GM19463 (cell line): ENCODE measurements around the gene AMER2.

Source experiments
- ATAC-seq: cut with Tn5 transposase; IDR thresholded peaks from one replicate; pipeline ENCODE4 v1.9.1; 2021; ENCODE audit warnings: mild to moderate bottlenecking, moderate library complexity; ENCODE audit not compliant: unreplicated experiment

Gene AMER2, protein sequence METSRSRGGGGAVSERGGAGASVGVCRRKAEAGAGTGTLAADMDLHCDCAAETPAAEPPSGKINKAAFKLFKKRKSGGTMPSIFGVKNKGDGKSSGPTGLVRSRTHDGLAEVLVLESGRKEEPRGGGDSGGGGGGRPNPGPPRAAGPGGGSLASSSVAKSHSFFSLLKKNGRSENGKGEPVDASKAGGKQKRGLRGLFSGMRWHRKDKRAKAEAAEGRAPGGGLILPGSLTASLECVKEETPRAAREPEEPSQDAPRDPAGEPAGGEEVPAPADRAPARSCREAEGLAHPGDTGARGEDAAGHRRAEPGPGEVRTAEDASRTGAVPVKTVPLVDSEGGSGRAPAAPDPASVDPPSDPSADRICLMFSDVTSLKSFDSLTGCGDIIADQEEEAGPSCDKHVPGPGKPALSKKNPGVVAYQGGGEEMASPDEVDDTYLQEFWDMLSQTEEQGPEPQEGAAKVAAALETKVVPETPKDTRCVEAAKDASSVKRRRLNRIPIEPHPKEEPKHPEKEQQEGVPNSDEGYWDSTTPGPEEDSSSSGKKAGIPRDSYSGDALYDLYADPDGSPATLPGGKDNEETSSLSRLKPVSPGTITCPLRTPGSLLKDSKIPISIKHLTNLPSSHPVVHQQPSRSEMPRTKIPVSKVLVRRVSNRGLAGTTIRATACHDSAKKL

DNA sequence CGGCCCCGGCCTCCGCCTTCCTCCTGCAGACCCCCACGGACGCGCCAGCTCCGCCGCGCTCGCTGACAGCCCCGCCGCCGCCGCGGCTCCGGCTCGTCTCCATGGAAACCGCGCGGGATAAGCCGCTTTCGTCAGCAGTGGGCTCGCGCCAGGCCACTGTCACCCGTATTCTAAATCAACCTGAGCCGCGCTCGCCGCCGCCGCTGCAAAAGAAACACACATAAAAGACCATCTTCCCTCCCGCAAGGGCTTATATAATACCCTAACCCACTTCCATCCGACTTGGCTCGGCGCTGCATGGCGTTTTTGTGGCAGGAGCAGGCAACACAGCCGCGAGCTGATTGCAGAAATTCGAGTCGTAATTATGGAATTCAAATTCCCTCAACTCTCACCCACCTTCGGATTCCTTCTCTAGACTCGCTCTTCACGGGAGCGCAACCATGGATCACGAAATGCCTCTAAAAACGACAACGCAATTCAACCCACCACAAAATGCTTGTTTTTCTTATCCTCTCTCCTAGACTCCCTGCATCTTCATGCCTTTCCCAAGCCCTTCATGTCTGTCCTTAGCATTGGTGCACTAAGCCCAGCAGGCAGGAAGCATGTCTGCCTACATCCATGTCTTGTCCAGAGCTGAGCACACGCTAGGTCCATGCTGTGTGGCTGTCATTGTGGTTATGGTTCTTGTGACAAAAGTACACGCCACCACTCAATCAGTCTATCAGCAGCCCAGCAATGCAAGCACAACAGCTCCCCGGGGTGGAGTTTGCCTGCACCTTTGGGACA lies at the start of gene AMER2:
TSS of gene AMER2 (minus strand) at position 772 of the 786 bp plus-strand sequence. CDS start at position 103, 669 bp downstream.
- no peak for ATAC-seq

DNA sequence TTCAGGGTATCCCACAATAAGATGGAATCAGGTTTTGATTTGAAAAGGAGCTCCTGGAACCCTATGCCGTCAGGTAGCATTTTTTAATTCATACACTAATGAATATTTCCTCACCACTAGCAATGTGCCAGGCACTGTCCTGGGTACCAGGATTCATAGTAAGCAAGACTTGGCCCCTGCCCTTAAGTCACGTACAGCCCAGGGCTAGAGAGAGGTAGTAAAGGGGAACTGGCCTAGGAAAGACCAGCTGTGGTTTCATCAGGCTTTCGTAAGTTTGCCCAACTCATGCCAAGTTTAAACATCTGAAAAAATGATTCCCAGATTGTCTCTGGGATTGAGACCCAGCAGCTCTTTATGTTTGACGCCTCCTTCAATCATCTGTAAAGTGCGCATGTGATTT lies 45.9 kb upstream of the AMER2 start:
- no peak for ATAC-seq

DNA sequence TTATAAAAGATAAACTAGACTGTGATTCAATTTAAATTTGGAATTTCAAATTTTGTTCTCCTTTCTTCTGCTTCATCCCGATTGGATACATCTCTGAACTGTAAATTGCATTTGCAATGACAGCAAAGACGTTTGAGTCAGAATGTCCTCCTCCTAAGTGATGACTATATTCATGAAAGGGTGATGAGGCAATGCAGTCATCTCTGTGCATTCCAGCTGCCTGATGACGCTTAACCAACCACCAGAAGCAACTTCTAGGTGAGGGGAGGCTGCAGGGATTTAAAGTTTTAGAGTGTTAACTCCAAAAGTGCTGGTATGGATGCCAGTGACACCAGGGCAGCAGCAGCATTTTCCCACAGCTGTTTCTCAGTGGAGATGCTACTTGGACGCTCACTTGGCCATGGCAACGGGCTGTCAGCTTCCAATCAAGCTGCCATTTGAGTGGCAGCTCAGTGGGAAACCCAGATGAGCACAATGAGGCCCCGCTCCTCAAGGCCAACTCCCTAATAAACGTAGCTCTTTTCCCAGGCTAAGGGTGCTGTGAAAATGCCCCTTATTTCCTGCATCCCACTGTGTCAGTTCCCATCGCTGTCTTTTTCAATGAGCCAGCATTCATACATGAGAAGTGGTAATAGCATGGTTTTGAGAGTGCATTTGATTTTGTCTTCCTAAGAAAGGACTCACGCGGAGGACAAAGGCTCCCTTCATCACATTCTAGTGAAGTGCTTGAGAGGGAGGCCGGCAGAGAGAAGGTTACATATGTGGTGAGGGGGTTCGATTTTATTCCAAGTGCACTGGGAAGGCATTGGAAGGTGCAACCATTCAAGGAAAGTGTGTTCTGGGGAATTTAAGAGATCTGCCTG lies 45.2 kb upstream of the AMER2 start:
- ATAC-seq: no peak

DNA sequence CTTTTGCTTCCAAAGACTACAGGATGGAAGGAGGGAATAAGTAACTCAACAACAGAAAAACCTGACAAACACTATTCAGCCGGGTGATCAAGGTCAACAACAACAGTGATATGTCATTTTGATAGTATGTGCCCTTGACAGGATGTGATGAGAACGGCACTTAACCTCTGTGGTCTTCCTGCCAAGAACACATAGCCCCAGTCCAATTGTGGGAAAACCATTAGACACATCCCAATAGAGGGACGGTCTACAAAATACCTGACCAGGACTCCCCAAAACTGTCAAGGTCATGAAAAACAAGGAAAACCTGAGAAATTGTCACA lies 43.1 kb upstream of the AMER2 start:
- no peak for ATAC-seq

DNA sequence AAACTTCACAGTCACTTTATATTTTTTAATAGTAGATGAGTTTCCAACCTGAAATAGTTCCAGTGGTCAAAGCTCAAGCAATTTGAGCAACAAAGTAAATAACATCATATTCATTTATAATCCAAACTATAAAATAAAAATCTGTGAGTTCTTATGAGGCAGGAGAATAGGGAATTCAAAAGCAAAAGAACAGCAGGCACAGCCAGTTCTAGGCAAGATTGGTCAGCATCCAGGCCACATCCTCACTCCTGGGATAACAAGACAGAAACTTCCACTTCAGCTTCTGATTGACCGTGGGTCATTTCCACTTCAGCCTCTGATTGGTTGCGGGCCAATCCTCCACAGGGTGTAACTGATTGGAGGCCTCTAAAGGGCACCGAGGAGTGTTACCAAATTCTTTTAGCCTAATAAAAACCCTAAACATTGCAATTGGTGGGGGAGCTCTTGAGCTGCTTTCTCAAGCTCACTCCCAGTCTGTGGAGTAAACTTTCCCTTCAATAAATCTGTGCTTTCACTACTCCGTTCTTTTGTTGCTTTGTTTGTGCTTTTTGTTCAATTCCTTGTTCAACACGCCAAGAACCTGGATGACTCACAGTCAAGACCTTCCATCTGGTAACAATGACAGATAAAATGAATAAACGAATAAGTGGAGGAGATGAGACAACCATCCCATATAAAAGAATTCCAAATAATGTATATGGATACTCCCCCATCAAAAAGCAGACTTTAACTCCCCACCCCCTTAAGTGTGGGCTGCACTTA lies 42.6 kb upstream of the AMER2 start:
- ATAC-seq: no peak

DNA sequence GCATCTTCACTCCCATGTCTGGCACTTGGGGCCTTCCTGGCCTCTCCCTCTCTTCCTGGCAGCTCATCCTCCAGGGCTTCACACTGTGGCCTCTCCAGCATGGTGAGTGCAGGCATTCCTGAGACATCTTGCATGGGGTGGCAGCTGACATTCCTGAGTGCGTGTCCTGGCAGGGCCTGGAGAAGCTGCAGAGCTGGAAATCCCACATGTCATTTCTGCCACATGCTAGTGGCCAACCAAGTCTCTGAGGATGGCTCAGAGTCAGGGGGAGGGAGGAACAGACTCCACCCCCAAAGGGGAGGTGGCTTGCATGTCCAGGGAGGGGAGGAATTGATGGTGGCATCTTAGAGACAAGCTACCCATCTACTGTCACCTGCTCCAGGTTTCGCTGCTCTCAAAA lies 41.6 kb upstream of the AMER2 start:
- no peak for ATAC-seq

DNA sequence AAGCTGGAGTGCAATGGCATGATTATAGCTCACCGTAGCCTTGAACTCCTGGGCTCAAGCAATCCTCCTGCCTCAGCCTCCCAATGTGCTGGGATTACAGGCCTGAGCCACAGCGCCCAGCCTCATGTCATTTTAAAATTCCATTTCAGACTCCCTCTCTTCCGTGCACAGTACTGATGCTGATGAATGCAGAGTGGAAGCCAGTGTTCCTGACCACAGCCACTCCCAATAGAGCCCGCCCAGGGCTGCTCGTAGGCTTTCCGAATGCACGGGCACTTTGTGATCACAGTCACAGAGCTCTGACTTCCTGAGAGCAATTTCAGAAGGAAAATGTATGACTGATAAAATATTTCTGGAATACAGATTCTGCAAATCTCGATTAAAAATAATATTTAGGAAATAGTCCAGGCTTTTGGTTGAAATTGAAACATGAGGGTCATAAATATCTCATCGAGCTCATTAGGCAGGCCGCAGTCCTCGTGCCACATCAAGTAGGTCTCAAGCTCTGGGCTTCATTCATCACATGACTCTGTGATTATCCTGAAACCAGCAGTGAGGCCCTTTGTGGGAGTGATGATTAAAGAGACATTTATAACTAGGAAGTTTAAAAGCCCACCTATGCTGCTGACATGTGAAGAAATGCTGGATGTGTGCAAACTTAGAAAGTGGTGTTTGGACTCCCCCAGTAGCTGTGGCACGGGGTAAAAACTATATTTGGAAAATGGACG lies 38.9 kb upstream of the AMER2 start:
- no peak for ATAC-seq

DNA sequence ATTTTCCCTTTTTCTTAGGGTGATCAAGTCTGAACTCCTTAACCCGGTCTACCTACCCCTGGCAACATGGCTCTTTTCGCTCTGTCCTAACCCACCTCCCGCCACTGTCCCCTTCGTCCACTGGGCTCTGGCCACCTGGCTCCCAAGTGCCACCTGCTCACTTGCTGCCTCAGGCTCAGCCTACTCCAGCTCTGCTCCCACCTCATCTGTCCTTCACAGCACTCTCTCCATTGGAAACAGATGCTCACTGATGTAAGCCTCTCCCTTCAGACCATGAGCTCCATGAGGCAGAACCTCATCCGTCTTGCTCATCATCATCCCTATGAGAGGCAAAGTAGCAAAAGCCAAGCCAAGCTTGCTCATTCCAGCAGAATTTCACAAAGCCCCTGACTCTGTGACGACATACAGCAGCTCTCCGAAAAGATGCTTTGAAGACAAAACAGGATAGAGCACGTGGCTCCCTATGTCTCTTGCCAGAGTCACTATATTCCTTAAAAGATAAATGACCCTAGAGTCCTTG lies 35.3 kb upstream of the AMER2 start:
- ATAC-seq: no peak

DNA sequence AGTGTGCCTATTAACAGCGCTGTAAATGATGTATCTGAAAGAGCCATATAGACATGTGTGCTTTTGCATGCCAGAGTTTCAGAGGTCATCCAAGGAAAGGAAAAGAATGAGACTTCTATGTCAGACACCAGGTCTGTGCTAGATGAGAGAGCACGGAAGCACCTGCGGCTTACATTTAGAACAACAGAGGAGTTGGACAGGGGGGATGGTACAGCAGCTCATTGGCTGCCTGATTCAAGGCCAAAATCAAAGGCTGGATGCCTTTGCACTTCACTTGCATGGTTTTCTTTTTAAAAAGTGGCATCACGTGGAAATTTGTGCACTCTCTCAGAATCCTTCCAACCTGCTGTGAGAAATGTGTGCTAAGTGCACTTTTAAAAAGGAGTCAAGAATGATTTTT lies 32.8 kb upstream of the AMER2 start:
- no peak for ATAC-seq

DNA sequence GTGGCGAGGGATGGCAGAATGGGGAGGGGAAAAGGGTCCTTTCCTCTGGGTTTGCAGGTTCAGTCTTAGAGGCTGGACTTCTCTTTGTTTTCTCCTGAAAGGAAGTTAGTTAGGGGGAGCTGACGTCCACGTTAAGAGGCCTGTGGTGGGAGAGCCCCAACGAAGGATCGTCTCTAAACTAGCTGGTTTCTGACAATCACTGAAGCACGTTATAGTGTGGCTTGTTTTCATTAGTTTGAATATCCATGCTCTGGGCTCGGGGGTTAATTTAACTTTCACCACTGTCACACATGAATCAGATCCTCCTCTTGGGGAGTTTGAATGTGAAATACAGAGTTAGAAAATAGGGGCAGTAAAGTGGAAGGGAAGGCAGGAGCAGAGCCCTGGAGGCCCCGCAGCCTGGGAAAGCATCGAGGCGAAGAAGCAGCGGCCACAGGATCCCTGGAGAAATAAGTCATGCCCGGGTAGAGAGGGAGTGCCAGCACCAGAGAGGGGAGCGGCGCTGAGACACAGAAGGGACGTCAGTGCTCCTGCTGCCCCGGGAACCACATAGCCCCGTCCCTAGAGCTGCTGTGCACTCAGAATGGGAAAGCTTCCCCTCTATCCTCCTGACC lies 31.1 kb upstream of the AMER2 start:
- no peak for ATAC-seq

DNA sequence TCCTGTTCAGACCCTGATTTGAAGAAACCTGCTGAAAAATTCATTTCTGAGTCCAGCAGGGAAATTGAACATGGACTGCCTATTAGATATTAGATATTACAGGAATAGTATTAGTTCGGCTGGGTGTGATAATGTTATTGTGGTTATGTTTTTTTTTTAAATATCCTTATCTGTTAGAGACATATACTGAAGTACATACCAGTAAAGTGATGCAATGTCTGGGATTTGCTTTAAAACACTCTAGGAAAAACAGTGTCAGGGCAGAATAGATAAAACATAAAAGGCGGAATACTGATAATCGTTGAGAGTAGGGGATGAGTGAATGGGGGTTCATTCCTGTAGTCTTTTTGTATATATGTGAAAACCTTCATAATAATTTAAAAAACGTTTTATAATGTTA lies 28.7 kb upstream of the AMER2 start:
- no peak for ATAC-seq

DNA sequence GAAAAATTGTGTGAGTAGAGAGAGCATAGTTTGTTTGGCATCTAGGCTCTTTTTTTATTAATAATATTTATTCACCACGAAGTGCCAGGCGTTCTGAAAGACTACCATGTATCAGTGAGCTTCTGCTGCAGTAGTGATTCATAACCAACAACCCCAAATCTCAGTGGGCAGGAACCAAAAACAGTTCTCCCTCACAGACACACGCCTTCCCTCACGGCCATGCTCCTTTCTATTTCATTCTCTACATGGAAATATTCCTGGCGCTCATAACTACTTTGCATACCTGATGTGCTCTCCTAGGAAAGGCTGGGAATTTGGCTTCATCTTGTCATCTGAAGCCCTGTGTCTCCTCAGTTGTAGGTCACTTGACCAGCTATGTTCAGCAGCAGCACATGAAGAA lies 26.6 kb upstream of the AMER2 start:
- no peak for ATAC-seq

DNA sequence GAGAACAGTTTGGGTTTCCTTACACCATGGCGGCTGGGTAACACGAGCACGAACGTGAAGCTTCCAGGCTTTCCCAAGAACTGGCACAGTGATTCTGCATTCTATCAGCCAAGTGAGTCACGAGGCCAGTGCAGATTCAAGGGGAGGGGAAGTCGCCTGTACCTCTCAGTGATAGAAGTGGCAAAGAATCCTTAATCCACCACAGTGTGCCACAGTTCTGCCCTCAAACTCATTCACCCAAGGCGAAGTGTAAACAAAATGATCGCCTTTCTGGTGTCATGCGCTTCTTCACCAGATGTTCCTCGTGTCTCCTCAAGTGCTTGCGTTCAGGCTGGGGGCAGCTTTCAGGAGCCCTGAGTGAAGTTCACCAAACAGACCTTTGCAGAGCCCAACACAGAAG lies 24.9 kb upstream of the AMER2 start:
- no peak for ATAC-seq

DNA sequence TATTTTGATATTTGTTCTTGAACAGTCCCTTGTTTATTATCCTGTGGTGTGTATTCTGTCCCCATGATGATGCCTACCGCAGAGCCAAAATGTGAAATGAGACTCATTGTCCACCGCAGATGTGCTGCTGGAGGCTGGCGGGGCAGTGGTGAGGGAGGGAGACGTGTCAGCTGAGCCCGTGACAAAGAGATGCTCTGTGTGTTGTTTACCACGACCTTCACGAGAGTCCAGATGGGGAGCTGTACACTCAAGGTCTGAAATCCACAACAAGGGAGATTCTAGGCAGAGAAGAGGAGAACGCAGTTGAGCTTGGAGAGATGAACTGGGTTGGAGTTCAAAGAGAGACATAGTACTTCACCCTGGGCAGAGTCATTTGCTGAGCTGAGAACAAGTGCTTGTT lies 20.8 kb upstream of the AMER2 start:
- no peak for ATAC-seq

DNA sequence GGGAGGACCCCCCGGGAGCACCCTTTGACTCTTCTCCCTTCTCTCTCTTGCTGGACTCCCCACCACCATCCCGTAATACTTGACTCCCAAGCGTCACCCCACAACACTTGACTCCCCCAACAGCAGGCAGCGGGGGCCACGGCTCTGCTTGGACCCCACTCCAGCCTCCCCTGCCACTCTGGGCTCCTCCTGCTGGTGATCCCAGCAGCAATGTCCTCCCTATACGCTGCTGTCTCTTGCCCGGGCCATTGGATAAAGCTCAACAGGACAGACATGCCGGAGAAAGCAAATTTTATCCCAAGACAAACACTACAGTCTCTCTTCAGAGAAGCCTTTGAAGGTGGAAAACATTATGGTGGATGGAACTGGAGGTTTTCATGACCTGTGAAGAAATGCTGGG lies 20.4 kb upstream of the AMER2 start:
- ATAC-seq: no peak

DNA sequence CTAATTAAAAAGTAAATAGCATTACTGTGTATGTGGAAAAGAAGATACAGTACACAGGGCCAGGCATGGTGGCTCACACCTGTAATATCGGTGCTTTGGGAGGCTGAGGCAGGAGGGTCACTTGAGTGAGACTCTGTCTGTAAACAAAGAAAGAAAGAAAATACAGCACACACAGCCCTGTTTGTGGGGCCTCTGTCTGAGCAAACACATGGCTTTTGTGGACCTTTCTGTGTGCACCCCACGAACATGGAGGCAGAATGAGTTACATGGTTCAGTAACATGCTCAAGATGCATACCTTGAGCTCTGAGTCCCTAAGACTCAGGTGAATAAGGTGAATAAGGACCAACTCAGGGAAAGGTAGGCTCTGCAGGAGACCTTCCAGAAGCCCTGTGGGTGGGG lies 20.0 kb upstream of the AMER2 start:
- no peak for ATAC-seq

DNA sequence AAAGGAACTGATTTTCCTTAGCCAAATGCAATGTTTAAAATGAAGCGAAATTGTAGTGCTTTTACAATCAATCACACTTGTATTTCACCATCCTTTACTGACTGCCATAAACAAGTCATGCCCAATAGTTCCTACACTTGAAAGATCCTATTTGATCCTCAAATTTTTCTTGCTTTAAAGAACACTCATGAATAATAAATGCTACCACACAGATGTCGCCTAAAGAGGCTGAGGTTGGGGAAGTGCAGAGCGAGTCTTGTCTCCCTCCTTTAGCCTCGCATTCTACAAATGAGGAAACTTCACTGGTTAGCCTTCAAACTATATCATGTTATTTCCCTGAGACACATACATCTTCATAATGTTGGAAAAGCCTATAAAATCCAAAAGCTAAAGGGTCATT lies 18.7 kb upstream of the AMER2 start:
- ATAC-seq: no peak

DNA sequence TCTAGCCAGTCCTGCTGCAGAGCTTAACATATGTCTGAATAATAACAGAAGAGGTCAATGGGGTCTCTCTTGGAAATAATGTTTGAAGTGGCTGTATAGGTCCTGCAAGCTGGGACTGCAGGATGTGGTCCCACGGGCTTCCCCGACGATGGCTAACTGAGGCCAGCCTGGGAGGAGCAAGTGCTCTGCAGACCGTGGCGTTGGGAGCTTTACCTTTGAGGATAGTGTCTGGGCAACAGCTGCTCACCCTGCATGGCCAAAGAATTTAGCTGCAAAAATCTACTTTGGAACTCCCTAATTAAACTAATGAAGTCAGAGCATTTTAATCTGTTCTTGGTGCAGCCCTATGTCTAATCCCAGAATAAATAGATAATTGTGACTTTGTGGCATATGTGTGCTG lies 18.2 kb upstream of the AMER2 start:
- ATAC-seq: no peak

DNA sequence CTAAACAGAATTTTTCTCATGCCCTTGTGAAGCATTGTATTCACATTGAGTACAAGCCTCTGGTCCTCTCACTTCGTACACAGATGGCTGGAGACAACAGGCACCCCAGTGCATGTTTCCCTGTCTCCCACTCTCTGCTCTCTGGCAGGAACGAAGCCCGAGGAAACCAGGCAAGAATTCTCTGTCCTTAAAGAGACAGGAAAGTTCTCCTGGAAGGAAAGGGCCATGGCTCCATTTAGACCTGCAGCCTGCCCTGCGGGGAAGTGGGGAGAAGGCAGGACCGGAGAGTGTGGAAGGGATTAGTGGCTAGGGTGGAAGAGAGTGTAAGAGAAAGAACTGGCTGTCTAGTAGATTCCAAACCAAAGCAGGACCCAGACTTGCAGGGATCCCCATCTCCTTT lies 15.5 kb upstream of the AMER2 start:
- ATAC-seq: no peak
